ENCODE measurements around the gene GPRC5C.
"Not testable (repeated sequence)": the region's sequence is repeated elsewhere in the genome, so short reads cannot be mapped to it uniquely, and the experiment has no call there.

GPRC5C gene

GRCh38 chr17:74477411-74477810 is 45.5 kb downstream of the GPRC5C start:
- DNase-seq: no peak

- DNase-seq: no peak
These were observed 46.7 kb downstream of the GPRC5C start for GRCh38 chr17:74478420-74479100.

GRCh38 chr17:74480290-74480689 is 48.4 kb downstream of the GPRC5C start:
- DNase-seq: no peak

GRCh38 chr17:74481621-74482020 is 49.7 kb downstream of the GPRC5C start:
- DNase-seq: no peak

GRCh38 chr17:74484066-74484465 is 52.2 kb downstream of the GPRC5C start:
- DNase-seq: no peak

- DNase-seq: no peak
These were observed 53.3 kb downstream of the GPRC5C start for GRCh38 chr17:74485022-74485743.

- DNase-seq: no peak
These were observed 54.0 kb downstream of the GPRC5C start for GRCh38 chr17:74485841-74486240.

- not testable (repeated sequence) for DNase-seq
These were observed 56.4 kb downstream of the GPRC5C start for GRCh38 chr17:74488276-74488675.

GRCh38 chr17:74490716-74491115 is 58.8 kb downstream of the GPRC5C start:
- no peak for DNase-seq

- no peak for DNase-seq
These were observed 59.7 kb downstream of the GPRC5C start for GRCh38 chr17:74491626-74492025.

- DNase-seq: peak; percentile 49
These were observed 61.5 kb downstream of the GPRC5C start for GRCh38 chr17:74493331-74493833.

Measured in fibroblast of skin of right biceps (primary cell).